Activated T-cell treated with anti-CD3 and anti-CD28 coated beads for 24 hours (primary cell): ENCODE measurements around the gene STX17.
"Not testable (repeated sequence)": the region's sequence is repeated elsewhere in the genome, so short reads cannot be mapped to it uniquely, and the experiment has no call there.

ENCODE experiments used
- DNase-seq: peaks from one replicate; pipeline ENCODE4 v3.0.0-alpha.2; 2020; ENCODE audit warnings: low read depth

STX17 gene

GRCh38 chr9:99971410-99971809 is 65.0 kb downstream of the STX17 start:
- DNase-seq, result no peak

- DNase-seq, result no peak
Measured at GRCh38 chr9:99973455-99973854, 67.0 kb downstream of the STX17 start.

DNA sequence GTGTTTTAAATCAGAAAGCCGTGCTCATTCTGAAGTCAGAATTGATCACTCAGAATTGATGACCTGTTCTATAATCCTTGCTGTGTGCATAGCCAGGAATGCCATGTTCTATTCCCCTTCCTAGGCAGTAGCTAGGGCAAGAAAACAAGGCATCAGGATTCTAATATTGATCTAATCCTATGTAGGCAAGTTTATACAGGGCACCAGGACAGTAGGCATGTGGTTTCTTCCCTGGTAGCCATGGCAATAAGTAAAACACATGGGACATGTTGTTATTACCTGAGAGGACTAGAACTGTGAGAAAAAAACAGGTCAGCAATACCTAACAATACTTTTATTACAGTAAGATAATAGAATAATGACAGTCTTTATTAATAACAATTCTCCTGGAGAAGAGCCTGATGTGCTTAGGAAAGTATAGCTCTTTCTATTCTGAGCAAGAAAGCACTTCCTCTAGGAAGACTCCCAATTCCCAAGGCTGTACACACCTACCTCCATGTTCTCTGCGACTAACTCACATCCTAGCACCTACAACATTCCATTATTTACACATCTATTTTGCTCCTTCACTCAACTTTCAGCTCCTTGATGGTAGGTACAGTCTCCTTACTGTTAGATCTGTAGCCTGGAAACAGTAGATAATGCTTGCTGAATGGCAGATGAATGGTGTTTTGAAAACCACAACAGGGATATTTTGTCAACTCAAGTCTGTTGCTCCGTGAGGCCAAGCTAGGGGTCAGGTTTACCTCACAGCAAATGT is 70.8 kb downstream of the STX17 start:
- DNase-seq, result no peak

DNA sequence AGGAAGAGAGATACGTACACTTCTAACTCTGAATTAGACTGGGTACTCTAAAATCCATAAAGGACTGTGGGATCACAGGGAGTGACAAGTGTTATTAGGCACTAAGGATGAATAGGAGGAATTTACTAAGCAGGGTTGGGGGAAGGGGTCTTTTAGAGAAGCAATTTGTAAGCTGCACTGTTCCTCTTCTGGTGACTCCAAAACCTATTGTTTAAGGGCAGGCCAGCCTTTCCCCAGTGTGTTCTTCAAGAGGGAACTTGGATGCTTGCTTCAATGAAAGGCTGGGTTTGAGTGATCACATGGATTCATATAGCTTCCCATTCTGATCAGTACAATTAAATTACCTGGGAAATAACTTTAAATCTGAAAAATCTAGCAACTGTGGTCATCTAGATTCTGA is 71.8 kb downstream of the STX17 start:
- DNase-seq, result no peak

DNA sequence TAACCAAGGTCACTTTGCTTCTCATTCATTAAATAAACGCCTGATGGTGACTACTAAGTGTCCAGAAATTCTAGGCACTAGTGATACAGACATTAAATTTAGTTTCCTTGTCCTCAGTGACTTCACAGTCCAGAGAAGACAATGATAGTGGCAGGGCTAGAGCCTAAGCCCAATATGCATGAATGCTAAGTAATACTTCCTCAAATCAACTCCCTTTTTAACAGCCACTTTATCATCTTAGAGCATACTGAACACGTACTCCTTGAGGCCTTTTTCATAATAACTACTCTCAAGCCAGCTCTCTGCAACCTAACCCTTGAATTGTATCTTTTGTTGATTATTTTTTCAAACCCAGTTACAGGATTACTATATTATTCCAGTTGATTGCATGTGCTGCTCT is 74.1 kb downstream of the STX17 start:
- DNase-seq, result no peak

- no peak for DNase-seq
Measured at GRCh38 chr9:99986642-99987041, 80.2 kb downstream of the STX17 start.

- not testable (repeated sequence) for DNase-seq
Measured at GRCh38 chr9:99990508-99990907, 84.1 kb downstream of the STX17 start.

DNA sequence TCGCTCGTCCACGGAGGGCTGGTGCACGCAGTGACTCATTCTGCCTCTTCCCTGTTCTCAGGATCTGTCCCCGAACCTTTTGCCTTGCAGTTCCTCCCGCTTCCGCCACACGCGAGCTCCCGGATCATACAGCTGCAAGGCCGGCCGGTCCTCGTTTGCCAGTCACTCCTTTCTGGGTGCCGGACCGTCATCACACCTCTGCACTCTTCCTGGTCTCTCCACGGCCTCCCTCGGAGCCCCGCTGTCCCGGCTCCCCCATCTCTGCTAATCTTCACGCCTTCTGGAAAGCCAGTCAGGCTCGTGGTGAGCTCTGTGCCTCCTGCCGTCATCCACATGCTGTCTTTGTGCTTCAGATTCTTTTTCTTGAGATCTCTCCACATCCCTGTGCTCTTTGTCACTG is 91.8 kb downstream of the STX17 start:
- DNase-seq, result no peak

GRCh38 chr9:99998866-99999265 is 92.4 kb downstream of the STX17 start:
- no peak for DNase-seq

GRCh38 chr9:99999797-100000196 is 93.3 kb downstream of the STX17 start:
- DNase-seq, result no peak

DNA sequence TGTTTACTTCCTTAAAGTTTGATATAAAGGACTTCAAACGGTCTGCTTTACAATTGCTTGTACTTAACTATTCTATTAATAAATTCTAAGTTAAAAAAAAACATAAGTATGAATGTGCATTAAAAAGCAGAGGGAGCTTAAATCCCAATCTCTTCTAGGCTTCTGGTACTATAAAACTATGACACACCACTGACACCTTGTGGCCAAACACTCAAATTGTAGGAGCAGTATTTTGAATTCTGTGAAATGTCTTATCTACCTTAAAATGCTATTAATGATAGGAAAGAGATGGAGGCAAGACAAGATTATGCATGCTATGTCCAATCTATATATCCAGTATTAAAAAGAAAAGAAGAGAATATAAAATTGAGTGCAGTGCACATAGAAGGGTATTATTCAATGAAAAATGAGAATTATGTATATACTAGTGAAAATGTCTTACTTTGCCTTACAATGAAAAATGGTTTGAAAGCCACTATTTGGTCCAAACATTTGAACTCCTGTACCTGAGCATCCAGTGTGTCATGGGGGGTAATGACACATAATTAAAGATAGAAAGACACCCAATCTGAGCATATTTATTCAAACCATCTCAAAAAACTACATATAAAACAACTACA is 104.7 kb downstream of the STX17 start:
- peak; percentile 39 for DNase-seq

DNA sequence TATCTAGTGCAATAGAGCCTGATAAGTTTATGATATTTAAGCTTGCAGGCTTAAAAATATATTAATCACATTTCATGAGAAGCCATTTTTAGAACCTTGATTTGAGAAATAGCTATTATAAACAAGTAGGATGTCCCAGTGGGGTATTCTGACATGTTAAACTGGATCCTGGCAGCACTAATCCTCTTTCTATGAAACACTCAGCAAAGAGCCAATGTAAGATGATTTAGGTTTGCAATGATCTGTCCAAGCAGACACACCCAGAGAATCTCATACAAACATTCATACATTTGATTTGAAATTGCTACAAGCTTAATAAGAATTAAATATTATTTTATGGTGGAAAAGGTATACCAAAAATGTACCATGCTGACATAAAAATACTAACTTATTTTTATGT is 105.8 kb downstream of the STX17 start:
- DNase-seq, result no peak

GRCh38 chr9:100013573-100013972 is 107.1 kb downstream of the STX17 start:
- DNase-seq, result no peak

DNA sequence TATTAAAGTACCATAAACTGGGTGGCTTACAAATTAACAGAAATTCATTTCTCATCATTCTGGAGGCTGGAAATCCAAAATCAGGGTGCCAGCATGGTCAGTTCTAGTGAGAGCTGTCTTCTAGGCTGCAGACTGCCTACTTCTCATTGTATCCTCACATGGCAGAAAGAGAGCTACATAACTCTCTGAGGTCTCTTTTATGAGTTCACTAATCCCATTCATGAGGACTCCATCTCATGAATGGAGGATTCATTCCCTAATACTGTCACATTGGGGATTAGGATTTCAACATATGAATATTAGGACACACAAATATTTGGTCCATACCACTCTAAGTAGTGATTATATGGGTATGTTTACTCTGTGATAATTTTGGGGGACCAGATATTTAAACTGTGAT is 108.4 kb downstream of the STX17 start:
- DNase-seq, result no peak

- DNase-seq, result no peak
Measured at GRCh38 chr9:100019541-100019940, 113.1 kb downstream of the STX17 start.
